ENCODE measurements around the gene CDCA4.

- TF ChIP-seq EZH2 (IDR thresholded peaks at IDR 0.05; ENCODE audit: borderline replicate concordance, insufficient read depth, low read depth, low read length, poor library complexity, severe bottlenecking) (no peak), CTCF (IDR thresholded peaks at IDR 0.05) (no peak)
These were observed 30.6 kb upstream of the CDCA4 start for GRCh38 chr14:105051182-105052109.
